ENCODE measurements around the gene PHKA2. TPM values are rescaled to one million over a fixed set of nuclear protein-coding genes. Genes with fewer than 3 reads are reported as not detected.

The PHKA2 gene
- total RNA-seq, 4 donors from 2014 or later, result 3.6 to 45.6 (median 24.7) TPM

DNA sequence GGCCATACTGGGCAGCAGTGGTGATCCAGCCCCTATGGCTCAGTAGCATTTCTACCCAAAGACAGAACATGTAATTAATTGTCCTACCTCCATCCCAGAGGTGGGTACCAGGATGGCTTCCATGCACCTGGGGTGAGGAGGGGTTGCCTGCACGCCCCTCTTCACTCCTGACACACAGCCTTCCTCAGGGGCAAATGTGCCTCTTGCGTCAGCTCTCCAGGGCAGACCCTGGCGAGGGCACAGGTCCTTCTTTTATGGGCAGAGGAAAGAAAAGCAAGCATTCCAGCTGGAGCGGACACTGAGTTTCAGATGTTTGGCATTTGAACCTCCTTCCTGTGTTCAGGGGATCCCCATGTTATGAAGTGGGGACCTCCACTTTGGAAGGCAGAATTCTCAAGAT is 95.6 kb downstream of the PHKA2 start:
- H3K36me3 ChIP-seq, result no peaks in the 10 kb centered on the region
- no peak for TF ChIP-seq POLR2A (IDR thresholded peaks at IDR 0.05)
- TF ChIP-seq, protein P1, sequence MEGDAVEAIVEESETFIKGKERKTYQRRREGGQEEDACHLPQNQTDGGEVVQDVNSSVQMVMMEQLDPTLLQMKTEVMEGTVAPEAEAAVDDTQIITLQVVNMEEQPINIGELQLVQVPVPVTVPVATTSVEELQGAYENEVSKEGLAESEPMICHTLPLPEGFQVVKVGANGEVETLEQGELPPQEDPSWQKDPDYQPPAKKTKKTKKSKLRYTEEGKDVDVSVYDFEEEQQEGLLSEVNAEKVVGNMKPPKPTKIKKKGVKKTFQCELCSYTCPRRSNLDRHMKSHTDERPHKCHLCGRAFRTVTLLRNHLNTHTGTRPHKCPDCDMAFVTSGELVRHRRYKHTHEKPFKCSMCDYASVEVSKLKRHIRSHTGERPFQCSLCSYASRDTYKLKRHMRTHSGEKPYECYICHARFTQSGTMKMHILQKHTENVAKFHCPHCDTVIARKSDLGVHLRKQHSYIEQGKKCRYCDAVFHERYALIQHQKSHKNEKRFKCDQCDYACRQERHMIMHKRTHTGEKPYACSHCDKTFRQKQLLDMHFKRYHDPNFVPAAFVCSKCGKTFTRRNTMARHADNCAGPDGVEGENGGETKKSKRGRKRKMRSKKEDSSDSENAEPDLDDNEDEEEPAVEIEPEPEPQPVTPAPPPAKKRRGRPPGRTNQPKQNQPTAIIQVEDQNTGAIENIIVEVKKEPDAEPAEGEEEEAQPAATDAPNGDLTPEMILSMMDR (IDR thresholded peaks at IDR 0.05), result no peak
- no peaks in the 10 kb centered on the region for H3K4me1 ChIP-seq
- H3K4me3 ChIP-seq, result no peak overlapping the region
- H3K9me3 ChIP-seq, result no peaks in the 10 kb centered on the region
- no peak overlapping the region for H3K27ac ChIP-seq
- H3K27me3 ChIP-seq, result no peaks in the 10 kb centered on the region
- intact Hi-C loops (cut with DNase I; ENCODE audit: low total_unique reads), result no loop called here
- DNase-seq, result no peak

DNA sequence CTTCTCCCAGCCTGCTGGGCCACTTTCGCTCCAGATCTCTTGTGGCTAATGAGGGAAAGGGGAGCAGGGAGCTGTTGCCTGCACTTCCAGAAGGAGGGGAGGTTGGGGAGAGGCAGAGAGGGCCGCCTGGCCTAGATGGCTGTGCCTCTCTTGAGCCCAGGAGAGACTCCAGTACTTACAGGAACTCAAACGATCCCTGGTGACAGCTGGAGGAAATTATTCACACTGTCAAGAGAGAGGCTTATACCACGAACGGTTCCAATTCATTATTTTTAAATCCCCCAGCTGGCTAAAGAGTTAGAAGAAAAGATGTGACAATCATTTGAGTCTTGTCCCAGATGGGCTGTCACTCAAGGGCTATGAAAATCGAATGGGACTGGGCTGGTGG is 96.1 kb downstream of the PHKA2 start:
- Histone ChIP-seq H3K4me1 (no peaks in the 10 kb centered on the region), H3K36me3 (no peaks in the 10 kb centered on the region), H3K9me3 (no peaks in the 10 kb centered on the region), H3K4me3 (no peak overlapping the region), H3K27me3 (no peaks in the 10 kb centered on the region), H3K27ac (peak overlapping the region; percentile 52 to 73)
- no peak for TF ChIP-seq POLR2A (IDR thresholded peaks at IDR 0.05)
- TF ChIP-seq, protein P1 (IDR thresholded peaks at IDR 0.05), result no peak
- DNase-seq, result no peak
- intact Hi-C loops (cut with DNase I; ENCODE audit: low total_unique reads), result no loop called here

DNA sequence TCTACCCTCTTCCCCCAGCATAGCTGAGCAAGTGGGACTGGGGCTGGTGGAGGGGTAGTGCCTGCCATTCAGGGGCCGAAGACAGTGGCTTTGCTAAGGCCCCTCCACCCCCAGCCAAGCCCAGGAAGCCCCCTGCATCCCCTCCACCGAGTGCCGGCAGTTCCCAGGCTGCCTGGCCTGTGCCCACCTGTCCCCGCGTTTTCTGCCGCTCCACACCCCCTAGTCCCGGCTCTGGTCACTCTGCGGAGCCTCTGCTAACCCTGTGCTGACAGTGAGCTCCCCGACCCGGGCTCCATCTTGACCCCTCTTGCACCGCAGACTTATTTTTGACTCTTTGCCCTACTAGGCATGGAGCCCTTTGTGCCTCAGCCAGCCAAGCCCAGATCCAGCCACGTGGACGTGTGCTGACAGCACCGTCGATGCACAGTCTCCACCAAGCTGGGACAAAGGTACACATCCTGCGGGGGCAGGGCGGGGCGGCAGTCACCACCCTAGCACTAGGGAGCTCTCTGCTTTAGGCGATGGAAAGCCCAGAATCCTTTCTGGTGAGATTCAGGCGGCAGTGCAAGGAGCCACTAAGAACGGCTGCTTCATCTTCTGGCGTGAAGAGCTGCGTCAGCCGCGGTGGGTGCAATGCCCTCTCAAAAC is 96.6 kb downstream of the PHKA2 start:
- no peaks in the 10 kb centered on the region for H3K36me3 ChIP-seq
- peak overlapping the region; percentile 73 to 87 for H3K27ac ChIP-seq
- peak overlapping the region in 1 of 2 donors; percentile 15 for H3K4me3 ChIP-seq
- TF ChIP-seq, protein P1 (IDR thresholded peaks at IDR 0.05), result no peak
- TF ChIP-seq POLR2A (IDR thresholded peaks at IDR 0.05), result no peak
- intact Hi-C loops (cut with DNase I; ENCODE audit: low total_unique reads), result no loop called here
- DNase-seq, result no peak
- H3K4me1 ChIP-seq, result no peaks in the 10 kb centered on the region
- H3K9me3 ChIP-seq, result no peaks in the 10 kb centered on the region
- no peaks in the 10 kb centered on the region for H3K27me3 ChIP-seq

DNA sequence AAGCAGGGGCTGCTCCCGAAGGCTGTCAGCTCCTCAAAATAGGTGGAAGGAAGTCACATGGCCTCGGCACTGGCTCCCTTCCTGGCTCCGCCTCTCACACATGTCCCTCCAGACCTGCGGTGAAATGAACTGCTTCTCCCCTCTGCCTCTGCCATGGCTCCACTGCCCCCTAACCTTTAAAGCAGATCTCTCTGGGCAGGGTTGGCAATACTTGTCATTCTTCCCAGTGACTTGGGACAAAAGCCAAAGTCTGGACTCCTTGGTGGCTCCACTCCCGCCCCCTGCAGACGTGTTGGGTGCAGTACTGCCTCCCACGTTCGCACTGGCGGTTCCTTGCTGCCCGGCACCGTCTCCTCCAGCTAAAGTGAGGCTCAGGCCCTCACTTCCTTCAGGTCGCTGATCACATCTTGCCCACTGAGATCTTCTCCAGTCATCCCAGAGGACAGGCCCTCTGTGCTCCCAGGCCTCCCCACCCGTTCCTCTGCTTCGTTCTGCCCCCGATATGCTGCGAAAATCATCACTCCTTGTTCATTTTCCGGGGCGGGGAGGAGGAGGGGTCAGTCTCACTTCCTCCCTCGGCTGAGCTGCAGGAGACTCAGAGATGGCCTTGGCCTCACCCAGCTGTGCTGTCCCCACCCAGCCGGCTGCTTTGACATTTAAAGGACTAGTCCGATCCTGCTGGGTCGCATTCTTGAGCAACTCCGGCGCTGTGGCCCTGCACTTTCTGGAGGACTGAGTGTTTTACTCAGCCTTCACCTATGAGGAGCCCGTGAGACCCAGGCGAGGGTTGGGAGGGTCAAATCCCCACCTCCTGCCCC is 97.4 kb downstream of the PHKA2 start:
- peak; percentile 76 to 78 for DNase-seq
- Histone ChIP-seq H3K9me3 (no peaks in the 10 kb centered on the region), H3K4me1 (no peaks in the 10 kb centered on the region), H3K27ac (peak overlapping the region; percentile 73 to 87), H3K4me3 (peak overlapping the region; percentile 15 to 19), H3K36me3 (no peaks in the 10 kb centered on the region), H3K27me3 (no peaks in the 10 kb centered on the region)
- TF ChIP-seq POLR2A (IDR thresholded peaks at IDR 0.05), result no peak
- TF ChIP-seq, protein P1 (IDR thresholded peaks at IDR 0.05), result peak; percentile 32 to 66 (median 52)
- intact Hi-C loops (cut with DNase I; ENCODE audit: low total_unique reads), result no loop called here

DNA sequence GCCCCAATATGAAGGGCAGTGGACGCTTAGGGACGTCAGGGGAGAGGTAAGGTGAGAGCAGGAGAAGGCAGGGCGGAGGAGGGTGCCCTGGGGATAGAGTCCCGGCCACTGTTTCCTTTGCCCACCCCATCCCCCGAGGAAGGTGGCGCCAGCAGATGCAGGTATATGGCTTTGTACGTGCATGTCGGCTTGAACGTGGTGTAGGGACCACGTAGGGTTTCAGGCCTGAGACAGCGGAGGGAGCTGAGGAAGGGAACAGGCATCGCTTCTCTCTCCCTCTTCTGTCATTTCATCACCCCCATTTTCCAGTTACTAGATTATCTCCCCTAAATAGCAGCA is 97.9 kb downstream of the PHKA2 start:
- no peaks in the 10 kb centered on the region for H3K9me3 ChIP-seq
- TF ChIP-seq POLR2A (IDR thresholded peaks at IDR 0.05), result no peak
- TF ChIP-seq, protein P1 (IDR thresholded peaks at IDR 0.05), result no peak
- no peaks in the 10 kb centered on the region for H3K27me3 ChIP-seq
- peak overlapping the region; percentile 15 to 19 for H3K4me3 ChIP-seq
- H3K27ac ChIP-seq, result peak overlapping the region; percentile 73 to 87
- H3K36me3 ChIP-seq, result no peaks in the 10 kb centered on the region
- intact Hi-C loops (cut with DNase I; ENCODE audit: low total_unique reads), result no loop called here
- no peak for DNase-seq
- no peaks in the 10 kb centered on the region for H3K4me1 ChIP-seq

All from uterus (tissue), 4 donors.